NOMO-1 treated with DMSO at 0.1 percent for 48 hours (cell line): ENCODE data around the gene PCBP1.
"Not testable (repeated sequence)": the region's sequence is repeated elsewhere in the genome, so short reads cannot be mapped to it uniquely, and the experiment has no call there.

Experiments used
- DNase-seq: peaks from one replicate; lab custom pipeline; 2025; ENCODE audit not compliant: unreplicated experiment; lab: John Stamatoyannopoulos, UW

Gene PCBP1

DNA sequence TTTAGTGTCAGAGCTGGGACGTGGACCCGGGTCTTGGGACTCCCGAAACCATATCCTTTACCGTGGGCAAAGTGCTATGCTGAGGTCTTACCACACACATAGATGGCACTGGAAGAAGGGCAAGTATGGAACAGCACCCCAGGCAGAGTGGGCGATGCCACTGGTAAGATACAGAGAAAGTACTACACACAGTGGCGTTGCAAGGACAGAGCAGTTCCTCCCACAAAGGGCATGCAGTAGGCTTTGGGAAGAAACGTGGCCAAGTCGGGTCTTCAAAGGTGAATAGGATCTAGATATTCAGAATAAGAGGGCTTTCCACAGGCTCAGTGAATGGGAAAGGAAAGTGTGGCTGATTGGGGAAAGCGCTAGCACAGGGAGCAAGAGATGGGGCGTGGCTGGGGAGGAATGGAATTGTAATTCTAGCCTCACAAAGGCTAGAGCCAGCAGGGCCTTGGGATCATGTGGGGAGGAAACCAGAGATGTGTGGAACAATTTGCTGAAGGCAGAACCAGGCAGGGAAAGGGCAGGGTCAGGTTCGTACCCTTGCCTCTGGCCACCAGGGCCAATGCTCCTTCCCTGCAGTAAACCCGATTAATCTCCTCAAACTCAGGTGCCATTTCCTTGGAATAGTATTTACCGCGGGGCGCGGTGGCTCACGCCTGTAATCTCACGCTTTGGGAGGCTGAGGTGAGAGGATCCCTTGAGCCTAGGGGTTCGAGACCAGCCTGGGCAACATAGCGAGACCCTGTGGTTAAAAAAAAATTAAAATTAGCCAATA, 36.0 kb downstream of the PCBP1 start:
- DNase-seq = no peak

DNA sequence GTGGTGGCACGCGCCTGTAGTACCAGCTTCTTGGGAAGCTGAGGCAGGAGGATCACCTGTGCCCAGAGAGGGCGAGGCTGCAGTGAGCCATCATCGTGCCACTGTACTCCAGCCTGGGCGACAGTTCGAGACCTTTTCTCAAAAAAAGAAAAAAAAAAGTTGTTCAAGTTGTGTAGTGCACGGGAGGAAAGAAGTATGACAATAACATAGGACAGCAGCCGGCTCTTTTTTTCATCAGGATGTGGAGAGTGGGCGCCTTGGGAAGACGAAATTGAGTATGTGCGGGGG, 36.5 kb downstream of the PCBP1 start:
- no peak for DNase-seq

GRCh38 chr2:70124983-70125480, 37.8 kb downstream of the PCBP1 start:
- peak; percentile 57 for DNase-seq

GRCh38 chr2:70125498-70125898, 38.2 kb downstream of the PCBP1 start:
- no peak for DNase-seq

- no peak for DNase-seq
Observed at GRCh38 chr2:70126413-70126812, 39.1 kb downstream of the PCBP1 start.

DNA sequence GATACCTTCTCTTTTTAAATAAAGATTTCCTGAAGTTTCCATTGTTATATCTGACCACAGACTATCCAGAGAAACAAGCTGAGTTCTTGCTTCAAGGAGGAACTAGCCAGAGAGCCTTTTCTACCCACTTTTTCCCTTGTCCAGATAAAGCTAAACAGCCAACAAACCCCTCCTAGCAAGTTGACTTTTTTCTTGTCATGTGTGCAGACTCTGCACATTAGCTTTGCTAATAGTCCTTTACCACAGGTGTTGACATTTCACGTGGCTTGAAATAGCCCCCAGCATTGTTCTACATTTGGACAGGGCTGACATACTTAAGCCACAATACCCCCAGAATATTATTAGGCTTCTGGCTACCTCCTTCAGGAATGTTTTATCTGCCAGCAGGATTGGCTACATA, 40.7 kb downstream of the PCBP1 start:
- DNase-seq = no peak

DNA sequence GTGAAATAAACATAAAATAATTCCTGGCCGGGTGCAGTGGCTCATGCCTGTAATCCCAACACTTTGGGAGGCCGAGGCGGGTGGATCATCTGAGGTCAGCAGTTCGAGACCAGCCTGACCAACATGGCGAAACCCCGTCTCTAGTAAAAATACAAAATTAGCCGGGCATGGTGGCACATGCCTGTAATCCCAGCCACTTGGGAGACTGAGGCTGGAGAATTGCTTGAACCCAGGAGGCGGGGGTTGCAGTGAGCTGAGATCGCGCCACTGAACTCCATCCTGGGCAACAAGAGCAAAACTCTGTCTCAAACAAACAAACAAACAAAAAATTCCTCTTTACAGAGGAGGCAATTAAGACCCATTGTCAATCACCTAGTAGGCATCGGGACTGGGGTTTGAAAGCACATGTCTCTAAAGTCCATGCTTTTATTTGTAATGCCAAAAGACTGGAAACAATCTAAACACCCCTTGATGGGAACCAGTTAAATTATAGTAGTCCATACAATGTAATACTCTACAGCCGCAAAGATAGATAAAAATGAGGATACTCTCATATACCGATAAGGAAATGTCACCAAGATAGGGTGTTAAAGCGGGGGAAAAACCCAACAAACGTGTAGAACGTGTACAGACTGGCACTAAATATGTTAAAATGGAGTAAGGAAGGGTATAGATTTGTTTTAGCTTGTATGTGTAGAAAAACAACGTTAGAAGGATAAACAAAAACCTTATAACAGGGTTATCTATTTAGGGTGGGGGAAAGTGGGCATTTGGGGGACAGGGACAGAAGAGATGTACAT, 44.3 kb downstream of the PCBP1 start:
- not testable (repeated sequence) for DNase-seq

DNA sequence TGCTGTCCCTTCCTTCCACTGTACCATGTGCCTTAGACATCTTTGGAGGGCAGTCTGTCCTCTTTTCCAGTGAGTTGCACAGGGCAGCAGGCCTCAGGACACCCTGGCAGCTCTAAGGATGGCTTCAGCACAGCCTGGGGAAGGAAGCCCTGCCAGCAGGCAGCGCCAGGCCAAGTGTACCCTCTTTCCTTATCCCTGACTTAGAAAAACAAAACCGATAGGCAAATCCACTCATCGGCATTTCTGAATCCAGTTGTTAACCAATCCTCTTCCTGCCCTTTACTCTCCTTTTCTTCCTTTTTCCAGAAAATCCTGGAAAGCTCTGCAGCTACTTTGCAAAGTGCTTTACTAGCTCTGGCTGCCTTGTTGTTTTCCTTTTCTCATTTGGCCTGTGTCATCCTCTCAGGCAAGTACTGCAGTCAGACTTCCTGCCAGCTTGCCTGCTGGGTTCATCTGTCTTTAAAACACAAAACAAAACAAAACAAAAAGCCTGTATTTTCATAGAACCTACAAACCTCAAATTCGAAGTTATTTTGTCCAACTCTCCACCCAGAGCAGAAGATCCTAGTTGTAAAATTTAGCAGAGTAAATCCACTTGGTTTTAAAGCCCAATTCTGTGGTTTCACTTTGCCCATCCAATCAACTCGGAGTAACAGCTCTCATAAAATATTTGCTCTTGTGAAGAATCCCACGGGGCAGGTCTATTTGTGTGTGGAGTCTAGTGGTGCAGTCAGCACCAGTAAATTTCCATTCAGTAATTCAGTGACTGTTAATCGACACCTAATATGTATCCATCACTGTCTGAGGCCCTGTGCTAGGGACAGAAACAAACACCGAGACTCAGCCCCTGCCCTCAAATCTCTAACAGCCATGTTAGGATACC, 45.2 kb downstream of the PCBP1 start:
- DNase-seq = peak; percentile 59

DNA sequence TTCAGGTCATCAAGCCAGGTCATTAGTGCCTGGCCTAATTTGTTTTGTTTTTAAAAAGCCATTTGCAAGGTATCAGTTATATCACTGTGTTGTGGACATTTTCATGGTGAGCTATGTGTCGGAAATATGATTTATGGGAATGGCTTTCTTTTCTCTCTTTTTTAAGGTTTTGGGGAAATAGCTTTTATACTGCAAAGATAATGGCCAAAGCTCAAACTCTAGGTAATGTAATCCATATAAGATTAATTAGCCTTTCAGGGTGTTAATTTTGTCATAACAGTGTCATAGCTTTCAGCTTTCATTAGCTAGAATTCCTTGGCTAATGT, 45.8 kb downstream of the PCBP1 start:
- DNase-seq = no peak

DNA sequence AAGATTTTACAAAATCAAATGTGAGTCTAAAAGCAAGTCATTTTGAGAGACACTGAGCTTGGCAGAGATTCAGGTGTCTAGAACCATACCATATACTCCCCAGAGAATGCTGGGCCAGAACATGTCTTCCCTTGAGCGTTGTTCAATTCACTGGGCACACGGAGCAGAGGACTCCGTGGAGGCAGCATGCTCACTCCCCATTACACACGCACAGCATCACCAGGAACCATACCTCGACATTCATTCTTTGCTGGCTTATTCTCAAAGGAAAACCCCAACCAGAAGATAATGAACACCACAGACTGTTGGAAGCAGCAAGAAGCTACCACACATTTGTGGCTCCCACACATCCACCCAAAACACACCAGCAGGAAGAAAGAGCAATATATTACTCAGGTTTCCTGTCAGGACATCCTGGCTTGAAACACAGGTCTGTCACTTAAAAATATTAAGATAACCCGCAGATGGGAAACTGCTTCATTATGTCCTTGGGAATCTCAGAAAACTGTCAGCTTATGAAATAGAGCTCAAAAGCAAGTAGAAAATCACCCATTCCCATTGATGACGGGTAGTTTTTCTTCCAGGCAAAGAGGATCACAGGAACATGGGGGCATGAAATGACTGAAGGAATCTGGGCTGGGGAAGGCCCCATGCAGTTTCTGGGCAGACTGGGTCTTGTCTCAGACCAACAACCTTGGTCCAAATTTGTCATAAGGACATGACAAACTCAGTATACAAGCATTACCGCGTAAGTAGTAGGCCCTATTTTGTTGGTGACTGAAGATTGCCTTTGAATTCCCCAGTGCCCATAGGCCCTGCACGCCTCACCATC, 46.4 kb downstream of the PCBP1 start:
- no peak for DNase-seq

GRCh38 chr2:70134323-70134983, 47.2 kb downstream of the PCBP1 start:
- not testable (repeated sequence) for DNase-seq
